HG03196 (cell line): ENCODE results near the gene SCN2A.

ENCODE experiments used
- ATAC-seq: cut with Tn5 transposase; IDR thresholded peaks from one replicate; pipeline ENCODE4 v1.9.1; 2021; ENCODE audit not compliant: unreplicated experiment

Gene SCN2A

DNA sequence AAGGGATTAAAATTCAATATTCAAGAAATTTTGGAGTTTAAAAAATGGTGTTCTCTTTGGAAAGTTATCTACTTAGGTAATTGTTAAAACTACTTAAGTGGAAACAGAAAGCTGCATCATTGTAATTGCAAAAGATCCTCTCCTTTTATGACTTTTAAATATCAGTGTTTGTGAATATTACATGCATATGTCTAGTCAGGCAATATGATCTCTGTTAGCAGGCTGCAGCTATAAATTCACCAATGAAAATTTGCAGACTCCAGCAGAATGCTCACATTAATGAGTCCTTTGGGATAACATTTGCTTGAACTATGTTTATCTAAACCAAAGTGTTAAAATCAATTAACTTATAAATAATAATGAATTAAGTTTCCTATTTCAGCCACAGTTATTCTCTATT is 171.1 kb downstream of the SCN2A start:
- no peak for ATAC-seq

GRCh38 chr2:165414187-165414586 is 175.0 kb downstream of the SCN2A start:
- ATAC-seq = no peak

DNA sequence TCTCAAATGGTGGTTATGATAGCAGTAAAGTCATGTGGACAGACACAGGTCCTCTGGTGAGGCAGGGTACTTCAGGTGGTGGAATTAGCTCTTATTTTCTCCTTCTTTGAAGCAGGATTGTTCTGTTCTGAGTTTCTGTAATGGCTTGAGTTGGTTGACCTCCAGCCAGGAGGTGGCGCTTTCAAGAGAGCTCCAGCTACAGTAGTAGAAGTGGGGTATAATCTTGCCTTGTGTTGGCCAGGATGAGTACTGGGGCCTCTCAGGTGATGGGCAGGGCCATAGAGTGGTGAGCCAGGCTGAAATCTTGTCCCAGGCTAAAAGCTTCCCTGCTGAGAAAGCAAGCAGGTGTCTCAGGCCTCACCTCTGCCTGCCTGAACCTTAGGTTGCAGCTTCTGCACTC is 177.8 kb downstream of the SCN2A start:
- no peak for ATAC-seq

GRCh38 chr2:165420231-165420630 is 181.0 kb downstream of the SCN2A start:
- no peak for ATAC-seq

GRCh38 chr2:165423081-165423480 is 183.9 kb downstream of the SCN2A start:
- no peak for ATAC-seq

- ATAC-seq = no peak
Measured at GRCh38 chr2:165425556-165425955, 186.3 kb downstream of the SCN2A start.

DNA sequence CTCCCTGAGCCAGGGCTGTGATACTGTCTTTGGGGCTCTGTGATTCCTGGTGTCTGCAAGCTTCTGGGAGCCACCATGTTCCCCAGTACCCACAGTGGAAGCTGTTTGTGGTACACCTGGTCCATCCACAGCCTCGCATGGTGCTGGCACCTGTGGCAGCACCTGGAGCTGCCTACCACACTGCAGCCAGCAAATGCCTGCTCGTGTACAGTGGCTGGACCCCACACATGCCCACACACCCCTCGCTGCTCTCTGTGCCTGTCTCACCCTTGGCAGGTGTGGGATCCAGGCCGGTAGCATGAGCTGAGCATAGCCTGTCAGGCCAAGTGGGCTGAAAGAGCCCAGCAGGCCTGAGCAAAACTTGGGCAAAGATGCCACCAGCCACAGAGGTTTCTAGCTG is 188.5 kb downstream of the SCN2A start:
- ATAC-seq = no peak

DNA sequence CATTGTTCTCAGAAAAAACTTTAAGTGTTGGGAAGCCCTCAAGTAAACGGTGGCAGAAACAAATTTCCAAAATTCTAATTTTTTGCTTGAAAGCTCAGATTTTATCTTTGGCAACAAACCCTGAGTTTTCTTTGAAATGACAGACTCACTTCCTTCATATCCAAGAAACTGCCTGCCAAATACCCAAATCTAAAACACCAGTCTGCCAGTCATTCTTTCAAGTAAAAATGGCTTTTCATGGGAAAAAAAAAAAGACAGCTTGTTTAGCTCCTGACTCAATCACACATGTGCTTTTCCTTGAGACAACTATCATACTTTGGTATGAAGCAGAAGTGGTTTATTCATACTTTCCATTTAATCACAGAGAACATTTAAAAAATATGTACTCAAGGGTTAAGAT is 189.7 kb downstream of the SCN2A start:
- ATAC-seq = no peak

DNA sequence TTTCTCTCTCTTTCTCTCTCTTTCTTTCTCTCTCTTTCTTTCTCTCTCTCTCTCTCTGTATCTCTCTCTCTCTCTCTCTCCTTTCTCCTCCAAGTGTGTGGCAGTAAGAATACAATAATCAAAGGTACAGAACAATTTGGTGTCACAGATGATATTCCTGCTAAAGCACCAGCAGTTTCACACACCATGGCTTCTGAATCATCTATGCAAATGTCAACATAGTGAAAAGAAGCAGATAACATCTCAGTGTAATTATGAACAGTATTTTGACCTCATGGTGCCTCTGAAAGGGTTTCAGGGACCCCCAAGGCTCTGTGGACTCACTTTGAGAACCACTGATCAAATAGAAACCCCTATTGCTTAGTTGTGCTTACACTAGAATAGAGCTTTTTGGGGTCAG is 191.8 kb downstream of the SCN2A start:
- ATAC-seq = no peak

DNA sequence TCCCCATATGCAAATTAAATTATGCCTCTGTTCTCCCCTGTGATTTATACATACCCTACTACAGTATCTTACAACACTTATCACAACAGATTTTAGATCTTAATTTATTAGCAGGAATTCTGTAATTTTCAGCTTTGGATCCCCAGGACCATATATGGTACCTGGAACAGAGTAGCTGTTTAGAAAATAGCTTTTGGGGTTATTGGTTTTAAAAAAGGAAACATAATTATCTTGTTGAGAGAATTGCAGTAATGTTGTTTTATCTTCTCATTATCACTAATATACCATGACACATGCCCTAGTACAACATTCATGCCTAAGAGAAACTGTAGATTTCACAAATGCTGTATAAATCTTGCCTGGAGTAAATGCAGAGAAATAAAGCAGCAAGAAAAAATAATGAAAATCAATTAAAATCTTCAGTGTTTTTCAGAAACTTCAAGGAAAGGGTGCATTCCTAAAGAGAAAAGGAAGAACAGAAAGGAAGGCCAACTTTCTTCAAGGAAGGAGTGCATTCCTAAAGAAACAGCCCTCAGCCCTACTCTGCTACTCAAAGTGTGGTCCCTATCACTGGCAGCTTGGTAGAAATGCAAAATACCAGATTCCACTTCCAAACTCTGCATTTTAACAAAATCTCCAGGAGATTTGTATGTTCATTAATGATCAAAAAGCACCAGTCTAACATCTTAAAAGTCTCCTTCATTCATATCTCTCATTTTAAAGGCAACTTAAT is 193.2 kb downstream of the SCN2A start:
- ATAC-seq = no peak

DNA sequence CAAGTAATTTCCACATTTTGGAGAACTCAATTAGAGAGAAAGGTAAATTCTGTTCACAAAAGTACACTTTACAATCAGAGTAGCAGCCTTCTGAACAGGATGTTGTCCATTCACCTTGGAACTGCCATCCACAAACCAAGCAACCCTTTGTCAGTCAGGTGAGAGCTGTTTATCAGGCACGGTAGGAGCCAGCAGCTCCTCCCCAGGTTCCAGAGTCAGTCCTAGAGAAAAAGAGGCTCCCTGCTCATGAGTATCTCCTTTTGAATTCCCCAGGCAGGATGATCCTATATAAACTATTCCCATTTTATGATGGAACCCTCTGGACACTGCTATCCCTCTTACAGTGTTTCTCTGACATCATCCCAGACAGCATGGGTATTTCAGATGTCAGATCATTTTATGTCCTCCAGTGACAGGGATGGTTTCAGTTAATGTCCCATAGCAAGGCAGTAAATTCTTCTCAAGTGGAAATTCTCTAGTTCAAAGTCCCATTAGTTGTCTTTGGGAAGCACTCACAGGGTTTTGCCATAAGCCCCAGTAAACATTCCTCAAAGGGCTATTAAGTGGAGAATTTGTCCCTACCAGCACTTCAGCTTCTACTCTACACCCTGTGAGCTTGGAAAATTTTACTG is 195.8 kb downstream of the SCN2A start:
- no peak for ATAC-seq

DNA sequence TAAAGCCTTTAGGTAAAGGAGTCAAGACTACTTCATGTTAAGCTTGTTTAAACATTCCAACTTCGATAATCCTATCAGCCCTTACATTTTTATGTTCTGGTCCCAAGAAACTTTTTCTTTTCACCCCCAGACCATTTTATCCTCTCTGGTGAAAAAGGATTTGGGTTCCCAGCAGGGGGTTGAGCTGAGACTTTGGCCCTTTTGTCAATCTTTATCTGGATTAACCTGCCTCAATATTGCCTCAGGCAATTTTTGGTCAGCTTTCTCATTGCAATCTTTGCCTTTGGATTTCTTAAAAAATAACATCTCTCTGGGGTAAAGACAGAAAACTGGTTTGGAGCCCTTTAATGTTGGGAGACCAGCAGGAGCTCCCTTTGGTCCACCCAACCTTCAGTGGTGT is 196.4 kb downstream of the SCN2A start:
- no peak for ATAC-seq

DNA sequence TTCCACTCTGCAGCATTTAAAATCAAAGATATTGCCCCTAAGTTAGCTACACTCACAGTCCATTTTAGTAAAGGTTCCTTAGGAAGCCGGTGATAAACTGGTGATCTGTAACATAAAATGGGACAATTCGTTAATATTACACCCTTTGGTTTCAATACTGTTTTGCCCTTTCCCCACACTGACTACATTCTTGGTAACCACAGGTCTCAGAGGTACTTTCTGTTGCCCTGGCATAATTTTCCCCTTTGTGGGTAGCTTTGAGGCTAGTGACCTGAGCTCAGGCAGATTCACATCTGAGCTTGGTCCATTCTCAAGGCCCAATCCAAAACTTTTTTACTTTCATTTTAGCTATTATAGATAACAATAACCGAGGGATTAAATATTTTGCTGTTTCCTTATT is 197.3 kb downstream of the SCN2A start:
- ATAC-seq = peak; percentile 69

GRCh38 chr2:165440367-165440766 is 201.2 kb downstream of the SCN2A start:
- ATAC-seq = no peak
